Right ventricle myocardium inferior (tissue), 1 donor: ENCODE results near the gene MEIS3. TPM values are rescaled to one million over a fixed set of nuclear protein-coding genes. Genes with fewer than 3 reads are reported as not detected.

Experiments
- total RNA-seq: library from RNA; stranded (reverse); fragmentation: NEBNext Ultra II Directional; extraction: Animal tissue kit (Norgen Biotek cat#: 25700); gene quantifications from one replicate; pipeline ENCODE4 v1.2.1, GENCODE V29; 2021
- donor health status: DM: no; HTN: yes; CAD: no; lungs with severe emphysema.

The MEIS3 gene
- total RNA-seq, 1 donor from 2014 or later = 3.8 TPM

Other genes starting within 250 kb of the MEIS3 start
- 5.0 TPM for gene BBC3, start 188.3 kb downstream of the MEIS3 start, total RNA-seq
- 21.2 TPM for gene CCDC9, start 163.0 kb downstream of the MEIS3 start, total RNA-seq
- 11.2 TPM for gene INAFM1, start 144.6 kb downstream of the MEIS3 start, total RNA-seq
- 5.0 TPM for gene C5AR1, start 109.7 kb downstream of the MEIS3 start, total RNA-seq
- gene C5AR2, start 87.4 kb downstream of the MEIS3 start, total RNA-seq = 0.95 TPM
- gene DHX34, start 70.2 kb downstream of the MEIS3 start, total RNA-seq = 8.0 TPM
- 0.46 TPM for gene SLC8A2, start 52.4 kb upstream of the MEIS3 start, total RNA-seq
- gene KPTN, start 64.7 kb upstream of the MEIS3 start, total RNA-seq = 9.1 TPM
- gene NAPA, start 95.5 kb upstream of the MEIS3 start, total RNA-seq = 119 TPM
- 1.2 TPM for gene ZNF541, start 153.6 kb upstream of the MEIS3 start, total RNA-seq
- gene BICRA, start 189.6 kb upstream of the MEIS3 start, total RNA-seq = 8.8 TPM